Hippocampal formation (tissue), 2 donors: Measurements from ENCODE around the gene WDR35.

Source experiments
- DNase-seq, 2 donors: peaks; one replicate each; lab custom pipeline; 2025; lab: John Stamatoyannopoulos, UW

Gene WDR35

GRCh38 chr2:20011276-20012031 is 21.5 kb upstream of the WDR35 start:
- DNase-seq: no peak

DNA sequence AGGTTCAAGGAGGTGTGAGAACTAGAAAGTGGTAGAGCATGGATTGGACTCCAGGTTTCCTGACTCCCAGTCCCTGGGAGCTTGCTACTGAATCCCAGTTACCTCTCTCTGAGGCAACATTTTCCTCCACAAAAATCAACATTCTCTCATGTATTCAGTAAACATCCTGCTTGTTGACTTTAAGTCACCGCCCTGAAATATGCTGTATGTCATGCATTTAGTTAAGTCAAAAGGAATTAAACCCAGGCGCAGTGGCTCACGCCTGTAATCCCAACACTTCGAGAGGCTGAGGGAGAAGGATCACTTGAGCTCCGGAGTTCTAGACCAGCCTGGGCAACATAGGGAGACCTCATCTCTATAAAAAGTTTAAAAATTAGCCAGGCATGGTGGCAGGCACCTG is 18.8 kb upstream of the WDR35 start:
- DNase-seq: no peak

DNA sequence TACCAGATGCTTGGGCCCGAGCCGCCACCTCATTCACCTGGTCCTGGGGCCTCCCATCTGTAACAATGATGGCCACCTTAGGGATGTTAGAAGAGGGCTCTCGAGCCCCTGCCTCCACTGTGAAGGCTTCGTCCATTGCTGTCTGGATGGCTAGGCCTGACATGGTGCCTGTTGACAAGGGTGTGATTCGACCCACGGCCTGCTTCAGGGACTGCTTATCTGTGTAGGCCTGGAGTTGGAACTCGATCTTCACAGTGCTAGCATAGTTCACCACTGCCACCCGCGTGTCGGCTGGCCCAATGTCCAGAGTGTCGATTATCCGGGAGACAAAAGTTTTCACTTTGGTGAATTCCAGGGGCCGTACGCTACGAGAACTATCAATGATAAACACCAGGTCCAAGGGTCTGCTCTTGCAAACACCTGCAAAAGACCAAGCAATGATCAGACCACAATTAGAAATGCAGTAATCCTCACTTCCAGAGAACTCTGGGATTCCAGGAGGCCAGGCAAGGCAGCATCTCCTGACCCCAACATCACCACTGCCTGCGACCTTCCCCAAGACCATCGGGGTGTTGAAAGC is 16.1 kb upstream of the WDR35 start:
- DNase-seq: no peak

GRCh38 chr2:20005067-20005627 is 15.2 kb upstream of the WDR35 start:
- no peak for DNase-seq

- no peak for DNase-seq
Observed at GRCh38 chr2:20001361-20001863, 11.5 kb upstream of the WDR35 start.

DNA sequence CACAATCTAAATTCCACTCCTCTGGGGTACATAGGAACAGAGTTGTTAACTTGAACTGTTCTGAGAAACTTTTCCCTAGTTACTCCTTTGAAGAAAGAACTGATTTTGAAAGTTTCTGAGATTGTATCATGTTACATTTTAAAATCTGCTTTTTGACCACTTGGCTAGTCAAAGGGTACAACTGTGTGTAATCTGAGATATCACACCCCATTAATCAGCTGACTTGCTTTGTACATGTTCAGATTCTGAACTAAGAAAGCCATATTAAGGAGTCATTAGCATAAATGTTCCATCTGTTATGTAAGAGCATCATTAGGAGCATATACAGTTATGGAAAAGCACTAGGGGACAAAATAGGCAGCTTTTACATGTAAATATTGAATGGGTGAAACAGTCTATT is 3.8 kb upstream of the WDR35 start:
- DNase-seq: no peak

GRCh38 chr2:19991895-19992294 is 2.0 kb upstream of the WDR35 start:
- DNase-seq: no peak

DNA sequence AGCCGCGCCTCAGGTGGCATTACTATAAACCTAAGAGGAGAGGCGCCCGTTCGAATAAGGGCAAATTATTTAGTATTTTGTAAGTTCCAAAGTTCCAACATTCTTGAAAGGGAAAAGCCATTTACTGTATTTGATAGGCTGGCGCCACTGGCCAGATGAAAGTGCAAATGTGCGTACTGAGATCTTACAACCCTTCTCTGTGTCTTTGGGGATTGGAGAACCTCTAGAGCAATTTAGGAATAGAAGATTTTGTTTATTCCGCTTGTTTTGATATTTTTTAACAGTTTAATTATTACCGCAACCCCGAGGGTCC is 467 bp upstream of the WDR35 start:
- DNase-seq: peak in 1 of 2 donors; percentile 13

DNA sequence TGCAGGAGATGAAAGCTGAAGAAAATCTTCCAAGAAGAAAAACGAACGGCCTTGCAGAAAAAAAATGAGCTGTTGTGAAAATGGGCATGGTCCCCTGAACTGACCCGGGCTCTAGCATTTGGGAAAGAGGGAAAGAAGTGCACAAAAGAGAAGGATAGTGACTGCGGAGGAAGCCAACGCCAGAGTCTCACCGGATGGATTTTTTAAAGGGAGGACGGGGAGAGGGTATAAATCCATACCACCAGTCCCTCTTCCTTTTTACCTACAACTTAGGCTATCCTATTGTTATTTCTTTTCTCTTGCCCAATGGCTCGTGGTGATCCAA is 601 bp downstream of the WDR35 start:
- DNase-seq: no peak

DNA sequence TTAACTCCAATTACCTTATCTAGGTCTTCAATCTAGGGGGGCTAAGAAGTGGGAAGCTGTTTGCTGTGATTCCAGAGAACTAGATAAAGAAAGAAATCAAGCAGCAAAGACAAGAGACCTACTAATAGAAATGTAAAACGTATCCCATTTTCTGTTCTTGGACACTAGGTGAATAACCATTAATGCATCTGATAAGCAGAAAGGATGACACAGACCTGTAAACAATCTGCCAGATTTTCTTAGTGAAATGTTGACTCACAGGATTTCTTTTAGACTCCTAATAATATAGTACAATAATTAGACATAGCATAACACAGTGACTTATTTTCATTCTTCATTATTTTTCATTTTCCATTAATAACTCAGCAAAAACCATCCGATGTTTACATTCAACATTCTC is 1.3 kb downstream of the WDR35 start:
- DNase-seq: no peak

DNA sequence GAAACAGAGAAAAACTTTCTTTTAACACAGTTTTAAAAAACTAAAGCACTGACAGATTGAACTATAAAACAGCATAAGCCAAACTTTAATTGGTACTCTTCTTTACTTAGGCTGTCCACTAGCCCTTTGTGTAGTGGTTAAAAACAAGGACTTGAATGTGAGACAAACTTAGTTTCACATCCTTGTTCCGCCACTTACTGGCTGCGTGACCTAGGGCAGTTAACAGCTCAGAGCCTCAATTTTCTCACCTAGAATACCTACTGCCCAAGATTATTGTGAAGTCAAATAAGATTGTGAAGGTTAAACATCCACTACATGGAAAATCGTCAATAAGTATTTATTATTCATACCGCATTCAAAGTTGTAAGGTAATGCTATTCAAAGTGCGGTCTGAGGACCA is 2.0 kb downstream of the WDR35 start:
- DNase-seq: no peak

DNA sequence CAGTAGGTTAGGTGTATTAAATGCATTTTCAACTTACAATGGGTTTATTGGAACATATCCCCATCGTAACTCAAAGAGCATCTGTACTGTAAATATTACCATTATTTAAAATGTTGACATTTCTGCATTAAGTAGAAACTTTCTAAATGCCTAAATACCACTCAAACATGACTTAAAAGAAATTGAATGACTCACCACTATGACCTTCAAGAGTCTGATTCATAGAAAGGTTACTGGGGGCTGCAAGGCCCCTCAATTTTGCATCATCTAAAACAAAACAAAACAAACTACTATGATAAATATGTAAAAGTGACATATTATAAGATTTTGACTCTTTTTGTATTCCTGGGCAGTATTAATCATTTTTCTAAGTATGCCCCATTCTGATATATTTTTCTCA is 7.6 kb downstream of the WDR35 start:
- DNase-seq: no peak

DNA sequence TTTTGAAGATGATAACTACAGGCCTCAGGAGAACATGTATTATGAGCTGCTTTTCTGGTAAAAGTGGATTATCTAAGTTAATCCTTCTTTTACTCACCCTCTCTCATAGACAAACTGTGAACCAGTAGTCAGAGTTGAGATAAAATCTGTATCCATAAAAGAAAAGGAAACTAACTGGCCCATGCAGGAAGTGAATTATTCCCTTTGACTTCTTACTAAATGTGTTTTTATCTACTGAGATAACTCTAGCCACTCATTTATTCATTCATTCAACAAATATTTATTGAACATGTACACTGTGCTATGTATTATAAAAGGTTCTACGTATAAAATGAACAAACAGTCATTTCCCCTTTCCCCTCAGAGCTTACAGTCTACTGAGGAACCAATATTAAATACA is 10.0 kb downstream of the WDR35 start:
- no peak for DNase-seq

DNA sequence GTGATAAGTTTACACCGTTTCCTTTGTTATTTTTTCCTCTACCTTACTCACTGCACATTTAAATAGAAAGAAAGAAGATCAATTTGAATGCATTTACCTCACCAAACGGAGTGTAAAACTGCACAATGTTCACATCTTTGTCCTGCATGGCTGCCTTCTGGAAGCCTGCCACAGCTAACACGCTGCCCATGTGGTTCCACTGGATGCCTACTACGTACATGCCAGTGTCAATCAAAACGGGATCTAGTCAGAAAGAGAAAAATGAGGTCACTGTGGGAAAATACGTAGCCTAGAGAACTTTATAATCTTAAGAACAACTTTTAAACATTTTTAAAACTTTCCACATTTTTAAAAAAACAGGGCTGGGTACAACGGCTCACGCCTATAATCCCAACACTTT is 16.4 kb downstream of the WDR35 start:
- DNase-seq: no peak

- no peak for DNase-seq
Observed at GRCh38 chr2:19971691-19972090, 18.2 kb downstream of the WDR35 start.

GRCh38 chr2:19963386-19963785 is 26.5 kb downstream of the WDR35 start:
- DNase-seq: no peak

GRCh38 chr2:19955544-19956422 is 34.1 kb downstream of the WDR35 start:
- peak; percentile 47 to 67 for DNase-seq

DNA sequence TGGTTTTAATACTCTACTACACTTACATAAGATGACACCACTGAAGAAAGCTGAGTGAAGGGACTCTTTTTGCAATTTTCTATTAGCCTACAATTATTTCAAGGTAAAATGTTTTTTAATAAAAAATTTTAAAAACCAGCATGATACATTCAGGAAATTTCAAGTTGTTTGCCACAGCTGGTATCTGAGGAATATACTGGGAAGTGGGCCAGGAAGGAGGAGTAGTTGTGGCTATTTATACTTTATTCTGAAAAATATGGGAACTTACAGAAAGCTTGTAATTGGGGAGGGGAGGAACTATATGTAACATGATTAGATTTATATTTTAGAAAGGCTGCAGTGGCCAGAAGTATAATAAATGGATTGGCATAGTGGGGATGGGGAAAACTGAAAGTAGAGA is 40.8 kb downstream of the WDR35 start:
- DNase-seq: no peak

- DNase-seq: no peak
Observed at GRCh38 chr2:19947184-19947940, 42.5 kb downstream of the WDR35 start.

DNA sequence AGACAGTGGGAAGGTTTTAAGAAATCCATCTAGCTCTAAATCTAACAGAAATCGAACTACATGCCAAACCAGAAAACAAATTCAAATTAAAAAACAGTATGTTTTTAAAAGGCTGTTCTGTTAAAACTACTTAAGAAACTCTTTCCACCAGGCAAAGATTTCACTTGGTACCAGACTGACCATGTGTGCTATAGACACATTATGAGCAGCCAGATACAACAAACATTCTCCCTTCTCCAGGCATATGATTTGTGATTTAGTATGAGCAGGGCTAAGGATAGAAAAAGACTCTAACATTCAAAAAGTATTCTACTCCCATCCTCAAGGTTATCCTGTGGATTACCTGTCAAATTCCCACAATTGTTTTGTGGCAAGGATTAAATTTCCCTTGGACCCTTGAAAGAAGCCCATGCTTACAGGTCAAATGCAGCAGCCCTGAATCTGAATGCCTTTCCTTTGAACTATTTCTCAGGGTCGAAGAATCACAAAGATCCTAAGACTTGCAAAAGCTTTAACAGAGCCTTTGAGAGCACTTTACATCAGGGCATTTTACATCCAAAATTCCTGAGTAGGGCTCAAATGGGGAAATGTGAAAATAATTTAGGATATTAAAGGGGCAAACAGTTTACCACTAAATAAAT is 45.6 kb downstream of the WDR35 start:
- DNase-seq: no peak

GRCh38 chr2:19943189-19943588 is 46.7 kb downstream of the WDR35 start:
- no peak for DNase-seq

- DNase-seq: no peak
Observed at GRCh38 chr2:19942199-19942598, 47.7 kb downstream of the WDR35 start.
